Tongue (tissue), 2 donors: Measurements from ENCODE around the gene CELF2. TPM values are rescaled to one million over a fixed set of nuclear protein-coding genes. Genes with fewer than 3 reads are reported as not detected.
"Not testable (repeated sequence)": the region's sequence is repeated elsewhere in the genome, so short reads cannot be mapped to it uniquely, and the experiment has no call there.

Experiments
- DNase-seq: peaks from one replicate; pipeline ENCODE4 v3.0.0-alpha.2; 2015
- total RNA-seq: library from RNA; depleted of rRNA; stranded (reverse); fragments of >200 nt; gene quantifications from one replicate; pipeline ENCODE4 v1.2.3, GENCODE V29; 2014

The CELF2 gene
- 57.5 TPM for total RNA-seq

DNA sequence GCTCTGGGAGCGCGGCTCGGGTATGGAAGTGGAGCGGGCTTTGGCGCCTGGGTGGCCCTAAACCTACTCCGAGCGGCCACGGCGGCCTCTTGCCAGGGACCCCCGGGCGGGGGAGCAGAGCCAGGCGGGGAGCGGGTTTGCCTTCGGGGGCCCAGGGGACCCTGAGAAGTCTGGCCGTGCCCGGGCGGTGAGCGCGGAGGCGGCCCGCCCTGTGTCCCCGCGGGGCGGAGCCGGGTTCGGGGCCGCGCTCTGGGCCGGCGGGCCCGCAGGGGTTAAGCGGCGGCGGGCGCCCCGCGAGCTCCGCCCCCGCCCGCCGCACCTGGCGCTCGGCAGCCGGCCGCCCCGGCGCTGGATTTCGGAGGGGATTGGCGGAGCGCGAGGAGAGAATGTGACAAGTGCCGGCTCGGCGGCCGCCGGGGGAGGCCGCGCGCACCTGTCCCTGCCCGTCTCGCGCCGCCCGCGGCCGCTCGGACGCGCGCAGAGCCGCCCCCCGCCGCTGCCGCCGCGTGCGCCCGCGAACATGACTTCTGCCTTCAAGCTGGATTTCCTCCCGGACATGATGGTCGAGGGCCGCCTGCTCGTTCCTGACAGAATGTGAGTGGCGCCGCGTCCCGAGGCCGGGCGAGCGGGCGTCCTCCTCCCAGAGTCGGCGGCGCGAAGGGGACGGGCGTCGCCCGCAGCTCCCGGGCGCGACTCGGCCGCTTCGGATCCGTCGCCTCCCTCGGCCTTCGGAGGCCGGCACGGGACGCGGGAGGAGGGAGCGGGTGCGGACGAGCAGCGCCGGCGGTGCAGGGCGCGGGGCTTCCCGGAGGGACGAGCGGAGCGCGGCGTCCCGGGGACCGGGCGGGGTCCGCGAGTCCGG, at the start of gene CELF2:
TSS of gene CELF2 (plus strand) at position 303 of the 862 bp plus-strand sequence. CDS start at position 521, 218 bp downstream.
- DNase-seq, result peak; percentile 93

DNA sequence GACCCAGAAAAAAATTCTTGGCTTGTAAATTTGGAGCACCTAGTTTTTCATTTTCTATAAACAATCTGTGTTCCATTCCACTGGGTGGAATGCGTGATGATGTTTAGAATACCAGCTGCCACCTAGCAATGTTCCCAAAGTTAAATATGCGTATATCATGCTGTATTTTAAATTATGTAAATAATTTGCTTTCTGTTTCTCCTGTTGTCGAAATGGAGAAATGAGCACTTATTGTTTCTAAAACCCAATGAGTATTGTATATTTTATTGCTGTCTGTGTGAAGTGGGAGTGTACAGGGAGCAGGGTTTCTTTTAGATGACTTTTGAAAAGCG, 49.4 kb upstream of the CELF2 start:
- no peak for DNase-seq

DNA sequence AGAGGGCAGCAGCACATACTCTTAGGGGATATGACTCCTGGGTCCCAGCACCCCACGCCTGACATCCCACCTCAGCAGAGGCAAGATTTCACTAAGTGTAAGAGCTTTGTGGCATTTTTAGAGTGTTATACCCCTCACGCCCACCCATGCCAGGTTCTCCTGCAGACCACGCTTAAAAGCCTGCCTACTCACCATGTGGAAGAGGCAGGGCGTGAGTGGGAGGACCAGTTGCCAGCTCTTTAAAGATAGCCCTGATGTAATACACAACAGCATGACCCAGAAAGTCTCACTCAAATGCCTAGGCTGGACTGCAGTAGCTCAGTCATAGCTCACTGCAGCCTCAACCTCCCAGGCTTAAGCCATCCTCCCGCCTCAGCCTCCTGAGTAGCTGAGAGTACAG, 44.4 kb upstream of the CELF2 start:
- DNase-seq, result no peak

DNA sequence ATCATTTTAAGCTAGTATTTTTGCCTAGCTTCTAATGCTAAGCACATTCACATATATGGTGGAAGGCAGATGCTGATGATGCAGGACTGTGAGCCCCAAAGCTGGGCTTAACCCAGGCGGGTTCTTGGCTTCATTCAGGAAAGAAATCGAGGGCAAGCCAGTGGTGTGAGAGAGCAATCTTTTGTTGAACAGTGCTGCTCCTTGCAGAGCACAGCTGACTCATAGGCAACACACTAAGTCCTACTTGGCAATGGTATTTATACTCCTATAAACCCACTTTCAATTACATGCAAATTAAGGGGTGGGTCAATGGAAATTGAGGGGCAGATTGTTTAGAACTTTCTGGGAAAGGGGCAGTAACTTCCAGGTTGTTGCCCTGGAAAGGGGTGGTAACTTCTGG, 42.0 kb upstream of the CELF2 start:
- no peak for DNase-seq

DNA sequence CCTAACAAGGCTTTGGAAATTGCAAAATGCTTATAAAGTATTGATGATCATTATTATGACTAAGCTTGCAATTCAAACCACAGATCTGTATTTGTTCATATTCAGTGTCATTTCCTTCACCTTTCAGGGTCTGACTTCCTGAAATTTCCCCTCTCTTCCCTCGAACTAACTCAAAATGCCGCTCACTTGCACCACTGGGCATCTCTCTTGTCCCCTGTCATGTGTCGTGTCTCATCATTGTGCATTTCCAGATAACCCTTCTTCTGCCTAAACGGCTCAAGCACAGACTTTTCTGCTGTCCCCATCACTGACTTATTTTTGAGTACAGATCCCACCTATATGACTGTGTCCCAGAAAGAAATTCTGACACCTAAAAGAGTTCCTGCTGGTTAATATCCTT, 41.0 kb upstream of the CELF2 start:
- DNase-seq, result no peak

DNA sequence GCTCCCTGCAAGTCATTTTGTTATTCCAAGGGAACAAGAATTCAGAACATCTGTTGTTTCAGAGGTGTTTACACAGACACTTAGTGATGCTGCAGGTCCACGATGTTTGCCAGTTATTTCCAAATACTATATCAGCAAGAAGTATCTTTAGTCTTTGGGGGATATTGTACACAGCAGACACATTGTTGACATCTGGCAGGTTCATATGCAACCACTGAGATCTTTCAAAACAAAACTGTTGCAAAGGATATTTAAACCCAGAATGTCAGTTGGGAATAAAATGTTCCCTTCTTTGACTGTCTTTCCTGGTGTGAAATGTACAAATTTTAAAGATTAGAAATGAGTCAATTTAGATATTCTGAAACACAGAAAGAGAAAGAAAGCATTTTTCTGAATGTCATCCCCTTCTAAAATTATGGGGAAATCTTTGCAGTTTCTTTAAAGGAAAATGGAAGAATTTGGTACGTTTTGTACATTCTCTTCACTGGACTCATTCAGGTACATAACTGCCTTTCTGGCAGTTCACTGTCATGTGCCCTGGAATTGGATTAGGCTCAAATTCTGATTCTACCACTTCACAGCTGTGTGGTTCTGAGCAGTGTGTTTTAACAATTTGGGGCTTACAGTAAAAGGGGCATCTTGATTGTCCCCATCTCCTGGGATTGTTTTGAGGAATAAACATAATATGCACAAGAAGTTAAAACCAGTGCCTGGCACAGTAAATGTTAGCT, 40.3 kb upstream of the CELF2 start:
- DNase-seq, result peak; percentile 54

DNA sequence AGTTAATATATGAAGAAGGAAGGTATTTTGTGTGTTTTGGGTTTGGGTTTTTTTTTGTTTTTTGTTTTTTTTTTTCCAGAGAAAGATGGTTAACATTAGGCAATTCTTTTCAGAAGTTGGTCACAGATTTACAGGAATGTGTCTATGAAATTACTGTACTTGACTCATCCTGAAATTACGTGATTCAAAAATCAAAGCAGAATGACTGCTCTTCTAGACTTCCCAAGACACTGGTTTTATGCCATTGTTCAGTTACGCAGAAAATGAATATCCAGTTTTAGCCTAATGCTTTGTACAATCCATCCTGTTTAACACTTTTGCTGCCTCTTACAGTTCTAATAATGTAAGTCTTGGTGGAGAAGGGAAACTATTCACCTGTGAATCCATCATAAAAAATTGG, 39.7 kb upstream of the CELF2 start:
- no peak for DNase-seq

DNA sequence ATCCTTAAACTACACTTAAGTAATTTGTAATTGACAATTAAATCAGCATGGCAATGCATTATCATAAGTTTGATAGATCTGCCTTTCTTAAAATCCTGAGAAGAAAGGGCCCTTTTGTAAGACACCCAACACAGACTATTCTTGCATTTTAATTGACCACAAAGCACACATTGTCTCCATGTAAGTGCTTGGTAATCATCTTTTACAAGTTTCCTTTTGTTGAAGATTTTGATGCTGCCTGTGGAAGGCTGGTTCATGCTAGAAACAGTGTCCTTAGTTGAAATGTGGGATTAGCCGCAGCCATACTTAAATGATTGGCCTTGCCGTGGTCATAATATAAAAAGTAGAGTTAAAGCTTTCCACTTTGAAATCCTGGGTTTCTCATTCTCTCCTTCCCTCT, 32.3 kb upstream of the CELF2 start:
- DNase-seq, result no peak

DNA sequence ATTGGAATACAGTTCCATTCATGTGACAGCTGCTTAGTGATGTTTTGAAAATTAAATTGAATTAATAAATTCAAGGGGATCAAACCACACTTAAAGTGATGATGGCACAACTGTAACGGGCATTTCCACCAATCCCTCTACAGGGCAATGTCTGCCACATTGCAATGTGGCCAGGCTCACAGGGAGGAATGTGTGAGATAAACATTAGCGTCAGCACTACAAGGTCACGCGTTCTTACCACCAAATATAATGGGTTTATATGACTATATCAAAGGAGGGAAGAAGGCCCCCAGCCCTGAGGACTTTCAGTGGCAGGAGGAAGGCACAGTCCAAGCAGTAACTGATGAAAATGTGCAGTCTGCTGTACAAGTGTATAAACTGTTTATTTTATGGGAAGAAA, 31.1 kb upstream of the CELF2 start:
- DNase-seq, result no peak

DNA sequence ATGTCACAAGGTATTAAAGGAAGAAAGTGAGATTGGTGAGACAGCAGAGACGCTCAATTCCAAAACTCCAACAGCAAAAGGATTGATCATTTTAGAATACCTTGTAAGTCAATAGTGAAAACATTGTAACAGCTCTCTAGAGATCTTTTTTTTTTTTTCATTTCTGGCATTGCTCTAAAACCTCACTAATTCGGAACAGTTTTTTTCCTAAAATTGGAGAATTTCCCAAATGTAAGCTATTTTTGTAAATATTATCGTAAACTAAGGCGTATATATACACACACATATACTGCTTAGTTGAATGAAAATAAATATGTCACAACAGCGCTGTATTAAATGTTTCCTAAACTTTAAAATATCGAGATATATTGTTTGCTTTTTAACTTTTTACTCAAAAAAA, 30.6 kb upstream of the CELF2 start:
- no peak for DNase-seq

DNA sequence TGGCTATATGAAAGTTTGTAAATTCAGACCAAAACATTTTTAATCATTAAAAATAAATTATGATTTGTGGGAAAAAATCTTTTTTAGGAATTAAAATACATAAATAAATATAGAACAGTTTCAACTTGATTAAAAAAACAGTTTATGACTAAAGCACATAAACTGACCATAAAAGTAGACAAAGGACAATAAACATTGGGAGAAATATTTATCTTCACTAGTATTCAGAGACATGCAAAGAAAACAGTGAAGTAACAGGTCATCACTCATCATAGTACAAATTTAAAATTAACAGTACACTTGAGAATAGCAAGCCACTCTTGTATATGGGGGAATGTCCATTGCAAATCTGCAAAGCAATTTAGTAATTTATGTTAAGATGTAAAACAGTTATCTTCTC, 28.0 kb upstream of the CELF2 start:
- DNase-seq, result no peak

DNA sequence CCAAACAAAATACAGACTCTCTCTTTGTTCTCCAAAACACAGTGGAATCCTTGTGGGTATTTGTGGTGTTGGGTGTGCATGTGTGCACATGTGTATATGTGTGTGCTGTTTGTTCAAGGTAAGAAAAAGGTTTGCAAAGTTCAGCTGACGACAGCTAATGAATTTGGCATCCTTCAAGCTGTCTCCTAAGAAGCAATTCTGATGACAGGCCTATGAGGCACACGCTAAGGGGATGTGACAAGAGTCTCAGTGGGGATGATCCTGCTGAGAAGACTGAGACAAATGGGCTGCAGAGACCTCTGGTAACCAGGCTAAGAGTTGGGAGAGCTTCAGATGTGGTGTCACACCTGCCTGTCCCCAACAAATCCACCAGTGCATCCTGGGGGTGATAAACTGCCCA, 26.5 kb upstream of the CELF2 start:
- DNase-seq, result no peak

DNA sequence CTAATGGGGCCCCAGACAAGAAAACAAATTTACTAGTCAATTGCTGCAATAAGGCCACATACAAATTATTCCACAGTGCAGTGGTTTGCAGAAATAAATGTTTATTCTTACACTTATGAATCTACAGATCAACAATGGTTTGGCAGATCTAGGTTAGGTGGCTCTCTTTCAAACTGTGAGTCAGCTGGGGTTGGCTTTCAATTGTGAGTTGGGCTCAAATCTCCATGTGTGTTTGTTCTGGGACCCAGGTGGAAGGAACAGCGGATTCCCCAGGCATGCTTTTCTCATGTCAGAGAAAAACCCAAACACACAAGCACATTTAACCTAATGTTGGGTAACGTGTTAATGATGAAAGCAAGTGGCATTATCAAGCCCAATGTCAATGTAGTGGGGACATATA, 25.6 kb upstream of the CELF2 start:
- no peak for DNase-seq

DNA sequence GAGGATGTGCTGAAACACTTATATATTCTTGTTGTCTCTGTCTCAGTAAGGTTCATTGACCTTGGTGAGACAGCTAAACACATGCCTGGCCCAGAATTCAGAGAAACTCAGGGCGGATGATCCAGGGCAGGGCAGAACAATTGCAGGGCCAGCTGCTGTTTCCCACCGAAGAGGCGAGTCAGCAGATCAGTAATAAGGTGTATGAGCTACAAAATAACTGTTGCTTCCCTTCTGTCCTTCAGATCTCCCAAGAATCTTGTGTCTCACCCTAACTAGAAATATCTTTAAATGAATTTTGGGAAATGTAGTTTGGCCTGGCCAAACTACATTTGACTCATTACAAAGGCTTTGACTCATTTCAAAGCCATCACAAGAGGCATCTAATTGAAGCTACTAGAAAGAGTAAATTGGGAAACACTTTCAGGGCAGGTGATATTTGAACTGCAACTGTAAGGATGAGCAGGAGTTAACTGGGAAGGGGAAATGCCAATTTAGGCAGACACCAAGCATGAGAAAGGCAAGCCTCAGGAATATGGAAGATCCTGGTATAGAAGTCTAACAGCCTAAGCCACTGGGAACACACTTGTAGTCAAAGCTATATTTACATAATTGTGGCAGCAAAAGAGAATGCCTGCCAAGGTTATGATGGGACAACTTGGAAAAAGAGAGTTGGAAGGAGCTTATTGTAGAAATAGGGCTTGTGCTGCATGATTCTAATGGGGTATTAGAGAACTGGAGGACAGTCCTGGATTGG, 24.5 kb upstream of the CELF2 start:
- no peak for DNase-seq

DNA sequence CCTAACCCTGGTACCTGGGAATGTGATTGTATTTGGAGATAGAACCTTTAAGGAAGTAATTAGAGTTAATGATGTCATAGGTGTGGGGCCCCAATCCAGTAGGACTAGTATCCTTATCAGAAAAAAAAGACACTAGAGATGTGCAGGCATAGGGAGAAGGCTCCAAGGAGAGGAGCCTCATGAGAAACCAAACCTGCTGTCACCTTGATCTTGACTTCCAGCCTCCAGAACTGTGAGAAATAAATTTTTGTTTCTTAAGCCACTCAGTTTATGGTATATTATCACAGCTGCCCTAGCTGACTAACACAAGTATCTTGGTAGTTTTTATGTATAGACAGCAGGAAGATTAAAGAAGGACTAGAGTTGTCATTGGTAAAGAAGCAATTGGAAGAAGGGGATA, 23.9 kb upstream of the CELF2 start:
- no peak for DNase-seq

DNA sequence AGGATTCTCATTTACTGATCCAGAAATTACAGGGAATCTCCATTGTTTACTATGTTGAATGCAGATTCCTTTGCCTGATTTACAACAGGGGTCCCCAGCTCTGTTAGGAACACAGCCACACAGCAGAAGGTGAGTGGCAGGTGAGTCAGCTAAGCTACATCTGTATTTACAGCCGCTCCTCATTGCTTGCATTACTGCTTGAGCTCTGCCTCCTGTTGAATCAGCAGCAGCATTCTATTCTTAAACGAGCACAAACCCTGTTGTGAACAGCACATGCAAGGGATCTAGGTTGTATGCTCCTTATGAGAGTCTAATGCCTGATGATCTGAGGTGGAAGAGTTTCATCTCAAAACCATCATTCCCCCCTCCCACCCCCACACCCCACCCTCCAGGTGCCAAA, 23.3 kb upstream of the CELF2 start:
- DNase-seq, result no peak

DNA sequence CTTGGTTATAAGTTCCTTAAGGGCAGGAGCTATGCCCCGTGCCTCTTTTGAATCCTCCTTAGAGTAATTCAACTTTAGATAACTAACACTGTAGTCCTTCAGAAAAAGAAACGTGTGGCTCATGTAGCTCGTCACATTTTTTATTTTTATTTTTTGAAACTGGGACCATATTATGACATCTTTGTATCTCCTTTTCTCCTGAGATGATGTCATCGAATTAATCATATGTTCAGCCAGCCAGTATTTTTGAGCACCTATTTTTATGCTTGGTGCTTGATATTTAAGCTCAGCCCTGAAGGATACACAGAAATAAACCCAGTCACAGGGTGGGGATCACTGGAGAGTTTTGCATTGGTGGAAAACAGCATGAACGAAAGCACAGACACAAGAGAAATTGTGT, 22.6 kb upstream of the CELF2 start:
- no peak for DNase-seq

DNA sequence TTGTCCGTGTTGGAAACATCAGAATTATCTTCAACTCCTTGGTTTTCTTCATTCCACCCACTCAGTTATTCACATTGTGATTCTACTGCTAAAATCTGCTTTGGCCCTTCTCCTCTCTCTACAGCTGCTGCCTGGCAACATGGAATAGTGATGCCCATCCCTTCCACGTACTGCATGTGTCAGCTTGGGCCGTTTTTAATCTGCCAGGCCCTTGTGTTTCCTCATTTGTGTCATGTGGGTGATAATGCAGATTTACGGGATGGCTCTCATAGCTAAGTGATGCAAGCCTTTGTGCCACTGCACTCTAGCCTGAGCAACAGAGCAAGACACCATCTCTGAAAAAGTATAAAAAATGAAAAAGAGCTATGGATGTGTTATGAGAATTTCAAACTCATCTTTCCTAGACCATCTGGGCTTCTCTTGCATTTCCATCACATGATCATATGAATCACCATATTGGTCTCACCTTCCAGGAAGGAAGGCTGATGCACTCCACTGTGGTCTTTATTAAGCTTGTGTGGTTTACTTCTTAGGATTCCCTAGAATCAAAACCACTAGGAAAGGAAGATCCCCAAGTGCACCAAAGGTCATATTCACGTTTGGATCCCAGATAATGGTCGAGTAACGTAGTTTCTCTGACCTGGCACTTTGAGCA, 20.6 kb upstream of the CELF2 start:
- peak; percentile 30 for DNase-seq

DNA sequence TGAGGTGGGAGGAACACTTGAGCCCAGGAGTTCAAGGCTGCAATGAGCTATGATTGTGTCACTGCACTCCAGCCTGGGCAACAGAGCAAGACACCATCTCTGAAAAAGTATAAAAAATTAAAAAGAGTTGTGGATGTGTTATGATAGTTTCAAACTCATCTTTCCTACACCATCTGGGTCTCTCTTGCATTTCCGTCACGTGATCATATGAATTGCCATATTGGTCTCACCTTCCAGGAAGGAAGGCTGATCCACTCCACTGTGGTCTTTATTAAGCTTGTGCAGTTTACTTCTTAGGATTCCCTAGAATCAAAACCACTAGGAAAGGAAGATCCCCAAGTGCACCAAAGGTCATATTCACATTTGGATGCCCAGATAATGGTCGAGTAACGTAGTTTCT, 18.2 kb upstream of the CELF2 start:
- DNase-seq, result not testable (repeated sequence)

DNA sequence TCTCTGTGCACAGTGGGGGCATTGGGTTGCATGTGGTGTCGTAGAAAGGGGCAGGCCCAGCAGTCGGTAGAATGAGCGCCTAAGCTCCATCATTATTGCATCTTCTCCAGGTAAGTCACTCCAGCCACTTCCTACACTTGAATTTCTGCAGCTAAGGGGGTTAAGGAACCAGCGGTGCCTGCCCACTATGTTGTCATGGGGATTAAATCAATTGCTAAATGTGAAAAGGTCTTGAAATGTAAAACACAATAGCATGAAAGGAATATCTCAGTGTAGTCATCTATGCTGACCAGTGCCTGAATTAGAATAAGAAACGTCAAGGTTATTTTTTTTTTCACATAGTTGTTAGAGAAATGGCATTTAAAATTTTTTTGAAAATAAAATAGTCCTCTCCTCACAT, 15.2 kb upstream of the CELF2 start:
- DNase-seq, result no peak

DNA sequence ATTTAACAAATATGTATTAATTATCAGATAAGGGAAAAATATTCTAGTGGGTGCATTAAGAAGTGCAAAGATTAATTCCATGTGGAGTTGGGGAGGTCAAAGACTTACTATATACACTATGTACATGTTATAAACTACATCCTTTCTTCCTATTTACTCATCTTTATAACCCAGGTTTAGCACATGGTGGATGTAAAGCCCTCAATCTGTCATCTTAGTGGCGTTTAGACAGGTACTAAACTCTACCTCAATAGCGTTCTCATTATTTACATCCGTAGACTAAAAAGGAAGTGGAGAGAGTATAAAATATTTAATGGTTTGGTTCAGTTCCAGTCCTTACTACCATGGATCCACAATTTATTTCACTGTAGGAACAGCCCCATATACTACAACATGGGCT, 14.8 kb upstream of the CELF2 start:
- no peak for DNase-seq

DNA sequence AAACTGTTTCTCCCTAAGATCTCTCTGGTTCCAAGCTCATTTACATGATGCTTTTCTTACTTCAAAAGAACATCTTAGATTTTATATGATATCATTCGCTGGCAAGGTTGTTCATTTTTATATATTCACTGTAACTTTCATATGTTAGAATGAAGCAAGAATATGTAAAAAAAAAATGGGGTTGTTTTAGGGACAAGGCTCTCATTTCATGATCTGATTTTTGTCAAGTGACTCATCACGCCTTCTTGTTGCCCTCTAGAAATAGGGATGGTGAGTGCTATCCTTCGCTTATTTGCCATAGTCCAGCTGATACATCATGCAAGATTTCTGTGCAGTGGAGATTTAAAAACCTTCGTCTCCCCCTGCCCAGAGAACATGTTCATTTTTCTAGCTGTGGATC, 14.0 kb upstream of the CELF2 start:
- no peak for DNase-seq
